NCI-H2227 (cell line): ENCODE results near the gene ASCL5.
A peak's percentile ranks its signal among the peaks of the same experiment; 100 is the strongest.
"Not testable (repeated sequence)": the region's sequence is repeated elsewhere in the genome, so short reads cannot be mapped to it uniquely, and the experiment has no call there.

ENCODE experiments used
- DNase-seq: peaks from one replicate; lab custom pipeline; 2025; ENCODE audit not compliant: unreplicated experiment; lab: John Stamatoyannopoulos, UW

The ASCL5 gene, protein sequence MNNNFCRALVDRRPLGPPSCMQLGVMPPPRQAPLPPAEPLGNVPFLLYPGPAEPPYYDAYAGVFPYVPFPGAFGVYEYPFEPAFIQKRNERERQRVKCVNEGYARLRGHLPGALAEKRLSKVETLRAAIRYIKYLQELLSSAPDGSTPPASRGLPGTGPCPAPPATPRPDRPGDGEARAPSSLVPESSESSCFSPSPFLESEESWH

GRCh38 chr1:201126832-201127754 is at the start of gene ASCL5:
Gene ASCL5, minus strand, starts transcription at chr1:201127184. Its CDS starts 11,812 bp downstream, at chr1:201115372.
- no peak for DNase-seq

DNA sequence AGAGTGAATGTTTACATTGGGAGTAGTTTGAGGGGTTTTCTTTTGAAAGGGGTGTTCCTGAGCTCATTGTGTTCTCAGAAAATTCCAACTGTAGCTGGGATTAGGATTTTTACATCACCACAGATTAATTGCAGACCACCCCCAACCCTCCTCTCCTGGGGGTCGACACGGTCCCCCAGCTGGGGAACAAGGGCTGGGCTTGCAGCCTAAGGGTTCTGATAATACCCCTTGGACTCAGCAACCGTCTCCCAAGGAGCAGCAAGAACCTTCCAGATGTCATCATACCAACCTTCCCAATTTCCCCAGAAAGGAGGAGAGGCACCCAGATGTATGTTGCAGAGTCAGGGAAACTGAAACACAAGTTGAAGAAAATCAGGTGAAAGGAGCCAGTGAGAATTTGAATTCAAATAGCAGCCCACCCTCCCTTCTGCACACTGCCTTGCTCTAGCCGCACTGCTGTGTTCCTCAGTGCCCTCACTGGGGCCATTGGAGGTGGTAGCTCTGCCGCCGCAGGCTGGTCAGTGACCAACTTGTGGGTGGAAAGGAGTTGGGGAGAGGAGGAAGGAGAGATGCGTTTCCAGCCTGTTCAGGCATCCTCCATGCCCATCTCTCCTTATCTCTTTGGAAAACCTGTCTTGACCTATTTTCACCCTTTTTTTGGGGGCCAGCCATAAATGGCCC is 49.0 kb upstream of the ASCL5 start:
- no peak for DNase-seq

GRCh38 chr1:201173736-201174135 is 46.8 kb upstream of the ASCL5 start:
- DNase-seq = no peak

DNA sequence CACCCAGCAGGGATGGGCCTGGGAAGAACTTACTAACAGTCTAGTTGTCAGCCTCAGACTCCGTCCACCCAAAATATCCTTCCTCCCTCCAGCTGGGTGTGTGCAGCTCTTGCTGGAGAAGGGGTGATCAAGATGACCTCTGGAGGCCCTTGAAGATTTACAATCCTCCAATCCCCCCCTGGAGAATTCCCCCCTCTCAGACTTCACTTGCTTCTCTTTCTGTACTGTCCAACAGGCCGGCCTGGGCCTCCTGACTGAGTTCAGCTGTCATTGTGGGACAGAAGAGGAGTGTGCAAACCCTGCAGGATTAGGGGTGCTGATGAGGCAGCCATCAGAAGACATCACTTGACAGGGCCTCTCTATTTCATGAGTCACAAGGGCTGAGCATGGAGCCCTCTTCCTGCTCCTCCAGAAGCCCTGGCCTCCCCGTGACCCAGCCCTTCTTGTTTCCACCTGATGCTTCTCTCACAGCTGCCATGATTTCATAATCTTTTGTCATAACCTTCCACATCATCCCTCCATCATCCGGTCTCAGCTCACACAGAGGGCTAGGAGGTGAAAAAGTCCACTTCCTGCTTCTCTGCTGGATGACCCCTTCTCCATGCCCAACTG is 46.1 kb upstream of the ASCL5 start:
- DNase-seq = no peak

DNA sequence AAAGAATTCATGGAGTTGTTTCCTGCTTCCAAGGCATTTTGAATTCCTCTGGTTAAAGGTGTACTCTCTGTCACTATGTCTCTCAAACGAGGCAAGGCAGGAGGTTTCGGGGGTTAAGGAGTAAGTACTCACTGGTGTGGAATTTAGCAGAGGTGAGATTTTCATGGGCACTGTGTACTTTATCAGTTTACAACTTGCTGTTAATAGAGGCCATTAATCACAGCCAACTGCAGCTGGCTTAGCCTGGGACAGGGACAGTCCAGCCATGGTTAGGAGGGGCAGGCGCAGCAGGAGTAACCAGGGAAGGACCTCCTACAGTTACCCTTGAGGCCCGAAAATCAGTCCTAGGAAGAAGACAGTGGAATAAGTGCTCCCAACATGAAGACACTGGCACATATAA is 45.3 kb upstream of the ASCL5 start:
- DNase-seq = no peak

- peak; percentile 81 for DNase-seq
These were observed 44.4 kb upstream of the ASCL5 start for GRCh38 chr1:201171063-201172036.

GRCh38 chr1:201170533-201171062 is 43.6 kb upstream of the ASCL5 start:
- DNase-seq = peak; percentile 87

DNA sequence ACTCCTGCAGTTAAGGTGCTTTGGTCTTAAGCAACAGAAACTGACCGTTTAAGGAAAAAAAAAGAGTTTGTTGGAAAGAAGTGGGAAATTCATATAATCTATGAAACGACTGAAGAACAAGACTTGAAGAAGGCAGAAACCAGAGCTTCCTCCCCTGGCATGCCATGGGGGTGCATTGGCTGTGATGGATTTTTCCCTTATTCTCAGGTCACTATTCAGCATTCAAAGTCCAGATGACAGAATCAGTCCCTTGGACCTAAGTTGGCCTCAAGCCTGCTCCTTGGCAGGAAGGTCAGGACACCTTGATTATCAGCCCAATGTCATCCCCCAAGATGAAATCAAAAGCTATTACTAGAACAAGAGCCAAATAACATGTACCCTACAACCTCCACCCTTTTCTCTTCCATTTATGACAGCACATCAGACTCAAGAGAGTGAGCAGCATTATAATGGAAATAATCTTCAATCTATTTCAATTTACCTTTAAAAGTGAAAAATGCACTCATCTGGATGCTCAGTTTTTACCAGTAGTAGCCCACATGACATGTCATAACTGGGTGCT is 43.1 kb upstream of the ASCL5 start:
- DNase-seq = no peak

GRCh38 chr1:201169203-201169602 is 42.2 kb upstream of the ASCL5 start:
- no peak for DNase-seq

- DNase-seq = no peak
These were observed 40.3 kb upstream of the ASCL5 start for GRCh38 chr1:201167041-201167991.

DNA sequence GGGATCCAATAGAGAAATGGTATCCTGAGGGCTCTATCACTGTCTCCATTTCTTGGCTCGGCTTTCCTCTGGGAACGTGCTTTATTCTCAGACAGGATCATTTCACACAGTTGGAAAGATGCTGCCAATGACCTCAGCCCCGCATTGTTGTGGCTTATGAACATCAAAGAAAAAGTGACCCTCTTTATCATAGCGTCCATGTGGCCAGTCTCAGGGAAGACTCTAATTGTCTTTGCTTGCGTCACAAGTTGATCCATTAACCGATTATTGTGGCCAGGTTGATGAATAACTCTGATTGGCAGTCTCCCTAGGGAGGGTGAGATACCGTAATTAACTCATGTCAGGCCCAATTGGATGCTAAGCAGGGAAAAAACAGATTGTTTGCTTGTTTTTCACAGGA is 37.7 kb upstream of the ASCL5 start:
- no peak for DNase-seq

DNA sequence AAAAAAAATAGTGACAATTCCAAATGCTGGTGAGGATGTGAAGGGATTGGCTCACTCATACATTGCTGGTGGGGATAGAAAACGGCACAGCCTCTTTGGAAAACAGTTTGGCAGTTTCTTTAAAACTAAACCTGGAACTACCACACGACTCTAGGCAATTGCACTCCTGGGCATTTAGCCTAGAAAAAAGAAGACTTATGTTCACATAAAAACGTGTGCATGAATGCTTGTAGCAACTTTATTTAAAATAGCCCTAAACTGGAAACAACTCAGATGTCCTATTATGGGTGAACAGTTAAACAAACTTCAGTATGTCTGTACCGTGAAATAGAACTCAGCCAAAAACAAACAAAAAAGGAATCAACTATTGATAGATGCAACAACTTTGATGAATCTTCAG is 36.7 kb upstream of the ASCL5 start:
- DNase-seq = no peak

DNA sequence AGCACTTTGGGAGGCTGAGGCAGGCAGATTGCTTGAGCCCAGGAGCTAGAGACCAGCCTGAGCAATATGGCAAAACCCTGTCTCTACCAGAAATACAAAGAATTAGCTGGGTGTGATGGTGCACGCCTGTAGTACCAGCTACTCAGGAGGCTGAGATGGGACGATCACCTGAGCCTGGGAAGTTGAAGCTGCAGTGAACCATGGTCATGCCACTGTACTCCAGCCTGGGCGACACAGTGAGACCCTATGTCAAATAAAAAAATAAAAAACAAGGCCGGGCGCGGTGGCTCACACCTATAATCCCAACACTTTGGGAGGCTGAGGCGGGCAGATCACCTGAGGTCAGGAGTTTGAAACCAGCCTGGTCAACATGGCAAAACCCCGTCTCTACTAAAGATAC is 36.1 kb upstream of the ASCL5 start:
- DNase-seq = not testable (repeated sequence)

- no peak for DNase-seq
These were observed 31.0 kb upstream of the ASCL5 start for GRCh38 chr1:201157949-201158348.

- no peak for DNase-seq
These were observed 29.8 kb upstream of the ASCL5 start for GRCh38 chr1:201156819-201157218.

GRCh38 chr1:201156346-201156745 is 29.4 kb upstream of the ASCL5 start:
- DNase-seq = no peak

GRCh38 chr1:201155354-201155753 is 28.4 kb upstream of the ASCL5 start:
- no peak for DNase-seq

GRCh38 chr1:201154389-201155165 is 27.6 kb upstream of the ASCL5 start, which contains the start of gene TMEM9:
Gene TMEM9, minus strand, starts transcription at chr1:201154474. Its CDS starts 551 bp downstream, at chr1:201153923.
- peak; percentile 99 for DNase-seq
